Mammary epithelial cell (primary cell): Measurements from ENCODE around the gene GSKIP.

Experiments used
- CTCF ChIP-seq, 2 donors: IDR thresholded peaks in 1 of 2; conservative IDR thresholded peaks in 1 of 2; 2 replicates each; pipeline ENCODE4 v1.5.1; 2011 to 2012; ENCODE audit warnings: inconsistent platforms in 2 of 2, low read length in 2 of 2, mild to moderate bottlenecking in 2 of 2, control low read depth in 1 of 2, low read depth in 1 of 2; ENCODE audit not compliant: insufficient read depth in 1 of 2; ENCODE audit errors: extremely low read depth in 1 of 2
- EZH2 ChIP-seq: IDR thresholded peaks from 2 replicates; pipeline ENCODE4 v1.6.1; 2012; ENCODE audit warnings: low read length, inconsistent platforms, borderline replicate concordance

- TF ChIP-seq EZH2 = no peak
- no peak for TF ChIP-seq CTCF (conservative IDR thresholded peaks at IDR 0.05 in 1 of 2, IDR thresholded peaks at IDR 0.05 in 1 of 2; ENCODE audit: extremely low read depth in 1 of 2, insufficient read depth in 1 of 2, low read depth in 1 of 2, low read length in 2 of 2)
Measured at GRCh38 chr14:96383445-96383844, 20.1 kb downstream of the GSKIP start.
